LNCAP (cell line): ENCODE data around the gene DCDC2C.

Experiments used
- TF ChIP-seq, protein P1 (sequence below): fragments of 450-650 bp; IDR thresholded peaks from 2 replicates; pipeline ENCODE4 v1.5.1; 2017; ENCODE audit warnings: mild to moderate bottlenecking

The DCDC2C gene

DNA sequence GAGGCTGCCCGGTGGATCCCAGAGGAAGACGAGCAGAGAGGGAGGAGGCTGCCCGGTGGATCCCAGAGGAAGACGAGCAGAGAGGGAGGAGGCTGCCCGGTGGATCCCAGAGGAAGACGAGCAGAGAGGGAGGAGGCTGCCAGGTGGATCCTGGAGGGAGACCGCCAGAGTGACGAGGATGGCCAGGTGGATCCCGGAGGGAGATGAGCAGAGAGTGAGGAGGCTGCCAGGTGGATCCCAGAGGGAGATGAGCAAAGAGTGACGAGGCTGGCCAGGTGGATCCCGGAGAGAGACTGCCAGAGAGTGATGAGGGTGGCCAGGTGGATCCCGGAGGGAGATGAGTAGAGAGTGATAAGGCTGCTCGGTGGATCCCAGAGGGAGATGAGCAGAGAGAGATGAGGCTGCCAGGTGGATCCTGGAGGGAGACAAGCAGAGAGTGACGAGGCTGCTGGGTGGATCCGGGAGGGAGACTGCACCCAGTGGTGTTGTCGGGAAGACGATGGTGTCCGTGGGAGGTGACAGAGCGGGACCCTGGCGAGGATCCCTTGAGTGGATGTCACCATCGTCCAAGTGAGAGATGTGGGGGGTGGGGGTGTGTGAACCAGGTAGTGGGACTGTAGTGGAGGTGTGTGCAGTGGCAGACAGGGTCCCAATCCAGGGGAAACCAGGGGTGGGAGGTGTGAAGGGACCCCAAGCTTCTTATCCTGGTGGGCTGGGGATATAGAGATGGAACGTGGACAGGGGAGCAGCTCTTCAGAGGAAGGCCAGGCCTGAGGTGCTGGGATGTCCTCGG, 22.3 kb downstream of the DCDC2C start:
- TF ChIP-seq, protein P1, sequence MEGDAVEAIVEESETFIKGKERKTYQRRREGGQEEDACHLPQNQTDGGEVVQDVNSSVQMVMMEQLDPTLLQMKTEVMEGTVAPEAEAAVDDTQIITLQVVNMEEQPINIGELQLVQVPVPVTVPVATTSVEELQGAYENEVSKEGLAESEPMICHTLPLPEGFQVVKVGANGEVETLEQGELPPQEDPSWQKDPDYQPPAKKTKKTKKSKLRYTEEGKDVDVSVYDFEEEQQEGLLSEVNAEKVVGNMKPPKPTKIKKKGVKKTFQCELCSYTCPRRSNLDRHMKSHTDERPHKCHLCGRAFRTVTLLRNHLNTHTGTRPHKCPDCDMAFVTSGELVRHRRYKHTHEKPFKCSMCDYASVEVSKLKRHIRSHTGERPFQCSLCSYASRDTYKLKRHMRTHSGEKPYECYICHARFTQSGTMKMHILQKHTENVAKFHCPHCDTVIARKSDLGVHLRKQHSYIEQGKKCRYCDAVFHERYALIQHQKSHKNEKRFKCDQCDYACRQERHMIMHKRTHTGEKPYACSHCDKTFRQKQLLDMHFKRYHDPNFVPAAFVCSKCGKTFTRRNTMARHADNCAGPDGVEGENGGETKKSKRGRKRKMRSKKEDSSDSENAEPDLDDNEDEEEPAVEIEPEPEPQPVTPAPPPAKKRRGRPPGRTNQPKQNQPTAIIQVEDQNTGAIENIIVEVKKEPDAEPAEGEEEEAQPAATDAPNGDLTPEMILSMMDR, result no peak

- TF ChIP-seq, protein P1, result no peak
Observed at GRCh38 chr2:3726511-3726910, 23.1 kb downstream of the DCDC2C start.

- TF ChIP-seq, protein P1, result no peak
Observed at GRCh38 chr2:3727397-3728045, 24.1 kb downstream of the DCDC2C start.

GRCh38 chr2:3728104-3729054, 25.0 kb downstream of the DCDC2C start:
- TF ChIP-seq, protein P1, result peak; percentile 52; the same call in 1 of the 2 replicates

- TF ChIP-seq, protein P1, result no peak
Observed at GRCh38 chr2:3729055-3729448, 25.7 kb downstream of the DCDC2C start.

DNA sequence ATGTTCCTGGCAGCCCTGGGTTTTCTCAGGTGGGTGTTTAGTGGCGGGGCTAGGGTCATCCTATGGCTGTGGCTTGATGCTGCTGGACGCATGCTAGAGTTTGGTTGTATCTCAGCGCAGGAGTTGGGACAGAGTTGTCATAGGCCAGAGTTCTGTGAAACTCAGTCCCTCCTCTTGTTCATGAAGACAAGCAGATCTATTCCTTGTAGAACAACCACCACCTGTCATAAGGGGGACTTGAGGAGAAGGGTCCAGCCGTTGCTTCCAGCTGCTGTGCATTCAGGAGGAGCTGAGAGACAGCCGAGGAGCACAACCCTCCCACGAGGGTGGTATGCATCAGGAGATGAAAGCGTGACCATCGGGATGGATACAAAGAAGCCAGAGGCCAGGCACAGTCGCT, 26.4 kb downstream of the DCDC2C start:
- TF ChIP-seq, protein P1, result no peak

DNA sequence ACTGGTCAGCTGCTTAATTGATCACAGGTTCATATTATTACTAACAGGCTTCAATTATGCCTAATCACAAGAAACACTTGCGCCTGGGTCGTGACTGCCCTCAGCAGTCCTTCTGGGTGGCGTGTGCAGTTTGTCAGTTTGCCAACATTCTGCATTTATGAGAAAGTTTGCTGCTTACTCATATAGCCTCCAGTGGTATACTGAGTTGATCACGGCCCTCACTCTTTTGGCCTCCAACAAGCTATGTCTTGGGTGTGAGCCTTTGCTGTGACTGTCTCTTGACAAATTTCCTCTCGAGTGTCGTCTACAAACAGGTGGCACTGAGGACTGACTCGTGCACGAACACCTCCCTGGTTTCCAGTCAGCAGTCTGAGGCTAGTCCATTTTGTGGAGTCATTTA, 27.3 kb downstream of the DCDC2C start:
- TF ChIP-seq, protein P1, result no peak
